K562 (cell line): ENCODE results near the gene HSD11B1L. TPM values are rescaled to one million over a fixed set of nuclear protein-coding genes. Genes with fewer than 3 reads are reported as not detected.

ENCODE experiments used
- CBX5 ChIP-seq: IDR thresholded peaks from 2 replicates; pipeline ENCODE4 v1.6.1; 2014; ENCODE audit warnings: low read depth, borderline replicate concordance
- JUND ChIP-seq, 2 experiments: IDR thresholded peaks; 2 replicates in 1 of 2; 3 replicates in 1 of 2; pipeline ENCODE4 v1.6.1; 2011; ENCODE audit warnings: borderline replicate concordance in 2 of 2, low read depth in 2 of 2, low read length in 2 of 2, improper control_type of control experiment in 1 of 2, missing biosample characterization in 1 of 2, missing genetic modification characterization in 1 of 2, missing genetic modification reagents in 1 of 2
- KDM5B ChIP-seq: fragments of 200-600 bp; sonication (generic); IDR thresholded peaks from 2 replicates; pipeline ENCODE4 v1.6.1; 2012; ENCODE audit warnings: low read depth, mild to moderate bottlenecking, moderate library complexity, low read length, control low read depth, inconsistent platforms; ENCODE audit not compliant: insufficient replicate concordance
- MCM3 ChIP-seq: fragments of 450-650 bp; IDR thresholded peaks from 2 replicates; pipeline ENCODE4 v1.6.1; 2016
- MECOM ChIP-seq: fragments of 250-450 bp; sonication (Bioruptor Pico); IDR thresholded peaks from 2 replicates; pipeline ENCODE4 v1.8.0; 2022; ENCODE audit warnings: inconsistent platforms
- NBN ChIP-seq: fragments of 450-650 bp; IDR thresholded peaks from 2 replicates; pipeline ENCODE4 v1.6.1; 2016; ENCODE audit warnings: low read depth, mild to moderate bottlenecking
- NR2C2 ChIP-seq, 2 experiments: fragments of 200-800 bp in 1 of 2; sonication (Bioruptor generic) in 1 of 2; sonication (generic) in 1 of 2; formaldehyde crosslinking in 1 of 2; IDR thresholded peaks; 2 replicates each; pipeline versions ENCODE4 v1.6.1 to v1.8.0; 2016 to 2022; ENCODE audit warnings: mild to moderate bottlenecking in 1 of 2, missing compliant biosample characterization in 1 of 2, missing genetic modification characterization in 1 of 2, missing genetic modification reagents in 1 of 2
- OTX1 ChIP-seq: fragments of 450-650 bp; formaldehyde crosslinking; IDR thresholded peaks from 2 replicates; pipeline ENCODE4 v1.4.0; 2022; ENCODE audit warnings: mild to moderate bottlenecking
- PHF21A ChIP-seq: fragments of 450-650 bp; IDR thresholded peaks from 2 replicates; pipeline ENCODE4 v1.6.1; 2017; ENCODE audit warnings: low read depth, borderline replicate concordance
- RB1 ChIP-seq: fragments of 450-650 bp; IDR thresholded peaks from 2 replicates; pipeline ENCODE4 v1.6.1; 2017; ENCODE audit warnings: low read depth, mild to moderate bottlenecking
- RBM34 ChIP-seq: fragments of 200-400 bp; formaldehyde crosslinking; IDR thresholded peaks from 2 replicates; pipeline ENCODE4 v1.6.1; 2018; ENCODE audit warnings: low read length, borderline replicate concordance; ENCODE audit not compliant: insufficient read depth
- TAL1 ChIP-seq: fragments of 450-650 bp; IDR thresholded peaks from 2 replicates; pipeline ENCODE4 v1.6.1; 2016; ENCODE audit warnings: mild to moderate bottlenecking
- XRCC3 ChIP-seq: fragments of 450-650 bp; IDR thresholded peaks from 2 replicates; pipeline ENCODE4 v1.6.1; 2017; ENCODE audit warnings: mild to moderate bottlenecking, moderate library complexity
- ZFP1 ChIP-seq: fragments of 450-650 bp; formaldehyde crosslinking; IDR thresholded peaks from 2 replicates; pipeline ENCODE4 v1.4.0; 2020; ENCODE audit warnings: mild to moderate bottlenecking, mixed read lengths
- ZNF239 ChIP-seq: fragments of 250-450 bp; sonication (Bioruptor Pico); IDR thresholded peaks from 2 replicates; pipeline ENCODE4 v1.4.0; 2020; ENCODE audit warnings: mild to moderate bottlenecking
- ZNF384 ChIP-seq: IDR thresholded peaks from 2 replicates; pipeline ENCODE4 v1.6.1; 2012; ENCODE audit warnings: low read depth, low read length, improper control_type of control experiment
- ZNF41 ChIP-seq: fragments of 250-450 bp; sonication (Bioruptor Pico); conservative IDR thresholded peaks from 2 replicates; pipeline ENCODE4 v1.4.0; 2020; ENCODE audit warnings: mild to moderate bottlenecking
- ZNF589 ChIP-seq: fragments of 200-800 bp; sonication (Bioruptor generic); IDR thresholded peaks from 2 replicates; pipeline ENCODE4 v1.6.1; 2016; ENCODE audit warnings: low read depth, missing genetic modification characterization, missing compliant biosample characterization
- polyA plus RNA-seq, 8 experiments: library from polyadenylated mRNA; depleted of rRNA in 4 of 8; stranded (reverse) in 5 of 8; unstranded in 3 of 8; fragments of >200 nt; fragmentation: Nextera tagmentation in 2 of 8; fragmentation: Illumina TruSeq in 1 of 8; extraction: Ambion mirVana in 2 of 8; extraction: Trizol in 1 of 8; gene quantifications; 2 replicates each; pipeline versions ENCODE4 v1.2.1 to v1.2.3, GENCODE V29; 2011 to 2014; ENCODE audit warnings: inconsistent platforms in 1 of 8, missing spikeins in 1 of 8
- total RNA-seq, 7 experiments: library from RNA; depleted of rRNA in 6 of 7; stranded (reverse); fragments of >200 nt in 6 of 7; fragmentation: Illumina TruSeq in 2 of 7; extraction: Trizol in 2 of 7; gene quantifications; 2 replicates each; pipeline versions ENCODE4 v1.2.1 to v1.2.3, GENCODE V29; 2011 to 2021; ENCODE audit warnings: low replicate concordance in 1 of 7
- TF ChIP-seq, protein P1 (sequence below): fragments of 450-650 bp; IDR thresholded peaks from 2 replicates; pipeline ENCODE4 v1.6.1; 2016; ENCODE audit warnings: low read depth
- TF ChIP-seq, protein P2 (sequence below), 2 experiments: IDR thresholded peaks; 2 replicates each; pipeline ENCODE4 v1.6.1; 2012; ENCODE audit warnings: improper control_type of control experiment in 2 of 2, low read depth in 2 of 2, low read length in 2 of 2, borderline replicate concordance in 1 of 2

The HSD11B1L gene
- total and polyA plus RNA-seq, 9 of the 15 experiments (the other 6 are each of a cell fraction or from before 2014, with no cell fraction given), result 0.31 to 7.7 (median 2.3) TPM

DNA sequence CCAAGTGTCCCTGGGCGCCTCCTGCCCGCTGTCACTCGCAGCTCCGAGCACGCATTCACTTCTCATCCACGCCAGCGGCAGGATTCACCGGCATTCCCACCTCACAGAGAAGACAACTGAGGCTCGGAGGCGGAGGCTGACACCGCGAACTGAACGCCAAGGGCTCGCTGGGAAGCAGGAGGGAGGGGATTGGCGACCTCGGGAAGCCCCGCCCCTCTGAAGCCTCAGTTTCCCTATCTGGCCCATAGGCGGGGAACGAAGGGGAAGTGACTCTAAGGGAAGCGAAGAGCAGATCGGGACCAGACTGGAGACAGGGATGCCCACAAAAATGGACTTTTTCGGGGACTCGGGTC lies 767 bp upstream of the HSD11B1L start (continued):
- TF ChIP-seq KDM5B, result no peak
- TF ChIP-seq MCM3, result no peak
- TF ChIP-seq NR2C2 (CRISPR knock-in tag; IDR thresholded peaks at IDR 0.05), result no peak
- no peak for TF ChIP-seq NR2C2 (tag; IDR thresholded peaks at IDR 0.05)
- TF ChIP-seq, protein P1, sequence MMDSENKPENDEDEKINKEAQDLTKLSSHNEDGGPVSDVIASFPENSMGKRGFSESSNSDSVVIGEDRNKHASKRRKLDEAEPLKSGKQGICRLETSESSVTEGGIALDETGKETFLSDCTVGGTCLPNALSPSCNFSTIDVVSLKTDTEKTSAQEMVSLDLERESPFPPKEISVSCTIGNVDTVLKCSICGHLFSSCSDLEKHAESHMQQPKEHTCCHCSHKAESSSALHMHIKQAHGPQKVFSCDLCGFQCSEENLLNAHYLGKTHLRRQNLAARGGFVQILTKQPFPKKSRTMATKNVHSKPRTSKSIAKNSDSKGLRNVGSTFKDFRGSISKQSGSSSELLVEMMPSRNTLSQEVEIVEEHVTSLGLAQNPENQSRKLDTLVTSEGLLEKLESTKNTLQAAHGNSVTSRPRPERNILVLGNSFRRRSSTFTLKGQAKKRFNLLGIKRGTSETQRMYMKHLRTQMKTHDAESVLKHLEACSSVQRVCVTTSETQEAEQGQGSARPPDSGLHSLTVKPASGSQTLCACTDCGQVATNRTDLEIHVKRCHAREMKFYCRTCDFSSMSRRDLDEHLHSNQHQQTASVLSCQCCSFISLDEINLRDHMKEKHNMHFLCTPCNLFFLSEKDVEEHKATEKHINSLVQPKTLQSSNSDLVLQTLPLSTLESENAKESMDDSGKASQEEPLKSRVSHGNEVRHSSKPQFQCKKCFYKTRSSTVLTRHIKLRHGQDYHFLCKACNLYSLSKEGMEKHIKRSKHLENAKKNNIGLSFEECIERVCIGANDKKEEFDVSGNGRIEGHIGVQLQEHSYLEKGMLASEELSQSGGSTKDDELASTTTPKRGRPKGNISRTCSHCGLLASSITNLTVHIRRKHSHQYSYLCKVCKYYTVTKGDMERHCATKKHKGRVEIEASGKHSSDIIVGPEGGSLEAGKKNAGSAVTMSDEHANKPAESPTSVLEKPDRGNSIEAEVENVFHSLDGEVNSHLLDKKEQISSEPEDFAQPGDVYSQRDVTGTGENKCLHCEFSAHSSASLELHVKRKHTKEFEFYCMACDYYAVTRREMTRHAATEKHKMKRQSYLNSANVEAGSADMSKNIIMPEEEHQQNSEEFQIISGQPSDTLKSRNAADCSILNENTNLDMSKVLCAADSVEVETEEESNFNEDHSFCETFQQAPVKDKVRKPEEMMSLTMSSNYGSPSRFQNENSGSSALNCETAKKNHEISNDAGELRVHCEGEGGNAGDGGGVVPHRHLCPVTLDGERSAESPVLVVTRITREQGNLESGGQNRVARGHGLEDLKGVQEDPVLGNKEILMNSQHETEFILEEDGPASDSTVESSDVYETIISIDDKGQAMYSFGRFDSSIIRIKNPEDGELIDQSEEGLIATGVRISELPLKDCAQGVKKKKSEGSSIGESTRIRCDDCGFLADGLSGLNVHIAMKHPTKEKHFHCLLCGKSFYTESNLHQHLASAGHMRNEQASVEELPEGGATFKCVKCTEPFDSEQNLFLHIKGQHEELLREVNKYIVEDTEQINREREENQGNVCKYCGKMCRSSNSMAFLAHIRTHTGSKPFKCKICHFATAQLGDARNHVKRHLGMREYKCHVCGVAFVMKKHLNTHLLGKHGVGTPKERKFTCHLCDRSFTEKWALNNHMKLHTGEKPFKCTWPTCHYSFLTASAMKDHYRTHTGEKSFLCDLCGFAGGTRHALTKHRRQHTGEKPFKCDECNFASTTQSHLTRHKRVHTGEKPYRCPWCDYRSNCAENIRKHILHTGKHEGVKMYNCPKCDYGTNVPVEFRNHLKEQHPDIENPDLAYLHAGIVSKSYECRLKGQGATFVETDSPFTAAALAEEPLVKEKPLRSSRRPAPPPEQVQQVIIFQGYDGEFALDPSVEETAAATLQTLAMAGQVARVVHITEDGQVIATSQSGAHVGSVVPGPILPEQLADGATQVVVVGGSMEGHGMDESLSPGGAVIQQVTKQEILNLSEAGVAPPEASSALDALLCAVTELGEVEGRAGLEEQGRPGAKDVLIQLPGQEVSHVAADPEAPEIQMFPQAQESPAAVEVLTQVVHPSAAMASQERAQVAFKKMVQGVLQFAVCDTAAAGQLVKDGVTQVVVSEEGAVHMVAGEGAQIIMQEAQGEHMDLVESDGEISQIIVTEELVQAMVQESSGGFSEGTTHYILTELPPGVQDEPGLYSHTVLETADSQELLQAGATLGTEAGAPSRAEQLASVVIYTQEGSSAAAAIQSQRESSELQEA, result no peak
- peak; percentile 47; the same call in 1 of the 2 replicates for TF ChIP-seq RB1
- no peak for TF ChIP-seq JUND (IDR thresholded peaks at IDR 0.05; ENCODE audit: borderline replicate concordance, low read depth, low read length)
- no peak for TF ChIP-seq JUND (tag; IDR thresholded peaks at IDR 0.05; ENCODE audit: borderline replicate concordance, low read depth, low read length)
- no peak for TF ChIP-seq CBX5
- TF ChIP-seq ZNF589, result no peak
- TF ChIP-seq, protein P2, sequence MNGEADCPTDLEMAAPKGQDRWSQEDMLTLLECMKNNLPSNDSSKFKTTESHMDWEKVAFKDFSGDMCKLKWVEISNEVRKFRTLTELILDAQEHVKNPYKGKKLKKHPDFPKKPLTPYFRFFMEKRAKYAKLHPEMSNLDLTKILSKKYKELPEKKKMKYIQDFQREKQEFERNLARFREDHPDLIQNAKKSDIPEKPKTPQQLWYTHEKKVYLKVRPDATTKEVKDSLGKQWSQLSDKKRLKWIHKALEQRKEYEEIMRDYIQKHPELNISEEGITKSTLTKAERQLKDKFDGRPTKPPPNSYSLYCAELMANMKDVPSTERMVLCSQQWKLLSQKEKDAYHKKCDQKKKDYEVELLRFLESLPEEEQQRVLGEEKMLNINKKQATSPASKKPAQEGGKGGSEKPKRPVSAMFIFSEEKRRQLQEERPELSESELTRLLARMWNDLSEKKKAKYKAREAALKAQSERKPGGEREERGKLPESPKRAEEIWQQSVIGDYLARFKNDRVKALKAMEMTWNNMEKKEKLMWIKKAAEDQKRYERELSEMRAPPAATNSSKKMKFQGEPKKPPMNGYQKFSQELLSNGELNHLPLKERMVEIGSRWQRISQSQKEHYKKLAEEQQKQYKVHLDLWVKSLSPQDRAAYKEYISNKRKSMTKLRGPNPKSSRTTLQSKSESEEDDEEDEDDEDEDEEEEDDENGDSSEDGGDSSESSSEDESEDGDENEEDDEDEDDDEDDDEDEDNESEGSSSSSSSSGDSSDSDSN (IDR thresholded peaks at IDR 0.05; ENCODE audit: borderline replicate concordance in 1 of 2, low read depth in 2 of 2, low read length in 2 of 2), result no peak
- TF ChIP-seq OTX1 (CRISPR knock-in tag), result peak; percentile 72
- no peak for TF ChIP-seq XRCC3
- no peak for TF ChIP-seq ZNF384
- TF ChIP-seq TAL1, result no peak
- no peak for TF ChIP-seq ZNF239 (CRISPR knock-in tag)
- no peak for TF ChIP-seq MECOM (CRISPR knock-in tag)
- 0 out of 2 replicates have a peak, but pooled peaks have one; percentile 35 for TF ChIP-seq ZNF41
- no peak for TF ChIP-seq RBM34
- no peak for TF ChIP-seq ZFP1 (CRISPR knock-in tag)
- no peak for TF ChIP-seq PHF21A
- TF ChIP-seq NBN, result no peak; the same call in 1 of the 2 replicates
